Right hindlimb (tissue), 1 donor: Measurements from ENCODE around the gene P4HA3.
"Not testable (repeated sequence)": the region's sequence is repeated elsewhere in the genome, so short reads cannot be mapped to it uniquely, and the experiment has no call there.

ENCODE experiments used
- DNase-seq: peaks from one replicate; pipeline ENCODE4 v3.0.0-alpha.2; 2018

P4HA3 gene

DNA sequence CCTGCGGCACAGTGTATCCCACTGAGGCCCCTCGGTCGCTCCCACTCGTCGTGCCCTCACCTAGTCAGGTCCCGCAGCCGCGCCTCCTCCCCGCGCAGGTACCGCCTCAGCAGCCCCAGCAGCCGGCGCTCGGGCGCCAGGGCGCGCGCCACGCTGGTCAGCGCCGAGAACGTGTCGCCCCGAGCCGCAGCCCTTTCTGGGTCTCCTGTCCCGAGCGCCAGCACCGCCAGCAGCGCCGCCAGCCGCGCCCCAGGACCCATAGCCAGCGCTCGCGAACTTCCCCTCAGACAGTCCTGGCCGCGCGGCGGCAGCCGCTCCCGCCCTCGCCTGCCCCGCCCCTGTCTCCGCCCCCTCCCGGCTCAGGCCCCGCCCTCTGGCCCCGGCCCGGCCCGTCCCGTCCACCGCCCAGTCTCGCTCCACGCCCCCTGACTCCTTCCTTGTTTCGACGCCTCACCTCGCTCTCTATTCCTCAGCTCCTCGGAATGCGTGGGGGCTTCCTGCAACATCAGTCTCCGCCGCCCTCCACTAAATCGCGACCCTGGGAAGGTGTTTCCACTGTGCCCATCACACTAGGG lies at the start of gene P4HA3:
Gene P4HA3 (minus strand): TSS at position 289 of the 575 bp plus-strand sequence. CDS start 29 bp downstream, at position 260.
- peak; percentile 82 for DNase-seq

DNA sequence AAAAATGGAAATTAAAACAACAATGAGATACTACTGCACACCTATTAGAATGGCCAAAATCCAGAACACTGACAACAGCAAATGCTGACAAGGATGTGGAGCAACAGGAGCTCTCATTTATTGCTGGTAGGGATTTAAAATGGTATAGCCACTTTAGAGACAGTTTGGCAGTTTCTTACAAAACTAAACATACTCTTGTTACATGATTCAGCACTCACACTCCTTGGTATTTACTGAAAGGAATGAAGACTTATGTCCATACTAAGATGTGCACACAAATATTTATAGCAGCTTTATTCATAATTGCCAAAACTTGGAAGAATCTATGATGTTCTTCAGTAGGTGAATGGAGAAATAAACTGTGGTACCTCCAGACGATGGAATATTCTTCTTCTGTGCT lies 46.0 kb upstream of the P4HA3 start:
- no peak for DNase-seq

DNA sequence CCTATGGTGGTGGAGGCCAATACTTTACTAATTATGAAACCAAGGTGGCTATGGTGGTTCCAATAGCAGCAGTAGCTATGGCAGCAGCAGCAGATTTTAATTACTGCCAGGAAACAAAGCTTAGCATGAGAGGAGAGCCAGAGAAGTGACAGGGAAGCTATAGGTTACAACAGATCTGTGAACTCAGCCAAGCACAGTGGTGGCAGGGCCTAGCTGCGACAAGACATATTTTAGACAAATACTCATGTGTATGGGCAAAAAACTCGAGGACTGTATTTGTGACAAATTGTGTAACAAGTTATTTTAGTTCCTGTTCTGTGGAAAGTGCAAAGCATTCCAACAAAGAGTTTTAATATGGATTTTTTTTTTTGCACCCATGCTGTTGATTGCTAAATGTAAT lies 44.2 kb upstream of the P4HA3 start:
- no peak for DNase-seq

DNA sequence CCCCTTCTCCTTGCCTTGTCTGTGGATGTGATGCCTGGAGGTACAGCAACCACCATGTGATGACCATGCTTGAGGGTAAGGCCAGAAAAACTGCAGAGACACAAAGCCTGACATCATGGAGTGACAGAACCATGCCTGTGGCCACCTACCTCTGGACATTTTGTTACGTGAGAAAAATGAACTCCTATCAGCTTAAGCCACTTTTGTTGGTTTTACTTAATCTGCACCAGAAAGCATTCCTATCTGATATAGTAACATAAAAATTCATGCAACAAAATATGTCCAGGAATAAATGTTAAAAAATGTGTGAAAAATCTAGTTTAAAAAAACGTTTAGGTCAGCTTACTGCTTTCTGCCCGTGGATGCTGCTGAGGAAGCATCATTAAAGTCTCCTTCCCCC lies 42.6 kb upstream of the P4HA3 start:
- DNase-seq, result no peak

DNA sequence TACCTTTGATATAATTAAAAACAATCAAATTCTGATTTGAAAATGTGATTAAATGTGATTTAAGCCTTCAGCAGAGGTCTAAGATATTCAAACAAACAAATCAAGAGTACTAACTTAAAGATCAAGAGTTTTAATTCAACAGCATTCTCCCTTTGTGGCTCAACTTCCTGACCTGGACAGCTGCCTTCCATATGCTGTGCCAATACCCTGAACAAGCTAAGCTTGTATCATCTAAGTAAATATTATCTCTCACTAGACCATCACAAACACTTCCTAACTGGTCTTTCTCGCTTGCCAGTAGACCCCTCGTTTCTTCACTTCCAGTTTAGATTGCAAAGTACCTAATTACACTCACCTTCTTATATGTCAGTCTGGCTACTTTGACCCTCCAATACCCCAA lies 35.9 kb upstream of the P4HA3 start:
- DNase-seq, result no peak

DNA sequence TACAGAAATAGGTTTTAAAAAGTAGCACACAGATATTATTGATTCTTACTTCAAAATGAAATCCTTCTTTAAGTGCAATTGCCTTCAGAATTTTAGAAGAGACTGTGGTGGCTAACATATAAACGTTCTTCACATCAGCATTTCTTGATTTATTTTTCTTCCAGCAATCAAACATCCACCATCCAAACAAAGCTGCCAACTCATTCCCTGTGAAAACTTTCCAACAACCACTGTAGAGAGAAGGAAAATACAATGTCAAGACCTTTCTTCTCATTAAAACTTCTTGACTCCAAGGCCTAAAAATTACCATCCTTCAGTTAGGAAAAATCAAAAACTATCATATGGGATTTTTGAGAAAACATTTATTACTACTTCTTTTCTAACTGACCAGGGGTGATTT lies 34.0 kb upstream of the P4HA3 start:
- DNase-seq, result no peak

DNA sequence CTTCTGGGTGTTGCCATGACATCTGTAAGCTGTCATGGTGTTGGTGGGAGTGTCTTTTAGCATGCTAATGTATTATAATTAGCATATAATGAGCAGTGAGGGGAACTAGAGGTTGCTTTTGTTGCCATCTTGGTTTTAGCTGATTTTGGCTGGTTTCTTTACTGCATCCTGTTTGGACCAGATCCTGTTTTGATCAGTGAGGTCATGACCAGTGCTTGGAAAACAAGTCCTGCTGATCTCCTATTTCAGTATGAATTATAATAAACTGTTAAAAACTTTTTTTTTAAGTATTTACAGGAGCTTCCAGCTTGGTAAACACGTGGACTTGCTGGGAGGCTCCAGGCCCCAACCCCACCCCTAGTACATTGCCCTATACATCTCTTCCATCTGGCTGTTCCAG lies 30.5 kb upstream of the P4HA3 start:
- DNase-seq, result no peak

DNA sequence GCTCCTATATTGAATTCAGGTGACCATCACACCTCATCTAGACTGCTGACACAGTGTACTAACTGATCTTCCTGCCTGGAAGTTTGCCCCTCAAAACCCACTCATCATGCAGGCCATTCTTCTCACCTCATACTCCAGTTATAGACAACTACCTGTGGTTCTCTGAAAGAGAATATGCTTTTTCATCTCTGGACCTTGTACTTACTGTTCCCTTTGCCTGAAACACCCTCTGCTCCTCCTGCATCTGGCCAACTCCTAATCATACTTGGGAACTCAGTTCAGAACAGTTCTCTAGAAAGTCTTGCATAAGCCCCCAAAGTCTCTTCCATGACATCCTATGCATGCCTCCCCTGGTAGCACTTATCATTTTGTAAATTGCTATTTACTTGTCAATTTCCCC lies 28.2 kb upstream of the P4HA3 start:
- DNase-seq, result no peak

DNA sequence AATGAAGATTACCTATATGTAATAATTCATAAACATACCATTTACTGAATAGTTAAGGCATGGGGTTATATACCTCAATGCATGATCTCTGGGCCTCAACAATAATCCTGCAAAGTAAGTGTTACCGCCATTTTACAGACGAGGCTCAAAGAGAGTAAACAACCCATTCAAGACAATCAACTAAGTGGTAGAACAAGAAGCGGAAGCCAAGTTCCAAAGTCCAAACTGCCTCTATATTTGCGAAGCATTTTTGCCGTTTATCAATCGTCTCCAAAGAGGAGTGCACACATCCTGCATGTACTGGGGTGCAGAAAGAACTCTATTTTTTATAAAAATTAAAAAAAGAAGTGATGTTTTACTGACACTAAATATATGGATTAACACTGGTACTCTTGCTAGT lies 27.5 kb upstream of the P4HA3 start:
- no peak for DNase-seq

DNA sequence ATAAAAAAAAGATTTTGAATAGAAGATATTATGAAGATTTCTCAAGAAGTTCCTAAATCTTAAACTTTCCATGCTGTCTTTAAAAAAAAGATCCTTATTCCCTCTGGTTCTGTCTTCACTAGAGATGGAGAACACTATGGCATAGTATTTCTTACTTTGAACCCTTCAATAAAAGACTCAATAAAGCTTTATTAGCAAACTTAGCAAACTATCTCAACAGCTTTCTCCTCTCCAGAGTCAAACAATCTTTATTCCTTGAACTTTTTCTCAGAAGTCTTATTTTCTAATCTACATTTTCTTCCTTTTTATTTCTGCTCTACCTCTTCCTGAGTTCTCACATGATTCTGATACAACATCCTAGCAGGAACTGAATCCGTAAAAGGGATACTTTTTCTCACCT lies 21.8 kb upstream of the P4HA3 start:
- no peak for DNase-seq

DNA sequence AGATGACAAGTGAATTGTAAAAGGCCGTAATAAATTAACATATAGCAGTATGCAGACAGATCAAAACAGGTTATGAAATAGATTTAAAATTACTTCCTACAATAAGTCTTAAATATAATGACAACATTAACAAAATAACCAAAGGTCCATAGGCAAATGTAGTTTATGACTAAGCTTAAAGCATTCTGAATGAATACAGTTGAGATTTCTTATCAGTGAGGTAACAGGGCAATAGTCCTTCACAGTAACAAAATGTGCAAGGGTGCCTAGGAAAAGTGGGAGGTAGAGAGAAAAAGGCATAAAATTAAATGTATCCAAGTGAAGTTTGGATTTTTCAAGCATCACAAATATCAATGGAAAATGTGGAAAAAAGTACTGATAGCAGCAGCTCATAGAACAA lies 20.9 kb upstream of the P4HA3 start:
- no peak for DNase-seq

DNA sequence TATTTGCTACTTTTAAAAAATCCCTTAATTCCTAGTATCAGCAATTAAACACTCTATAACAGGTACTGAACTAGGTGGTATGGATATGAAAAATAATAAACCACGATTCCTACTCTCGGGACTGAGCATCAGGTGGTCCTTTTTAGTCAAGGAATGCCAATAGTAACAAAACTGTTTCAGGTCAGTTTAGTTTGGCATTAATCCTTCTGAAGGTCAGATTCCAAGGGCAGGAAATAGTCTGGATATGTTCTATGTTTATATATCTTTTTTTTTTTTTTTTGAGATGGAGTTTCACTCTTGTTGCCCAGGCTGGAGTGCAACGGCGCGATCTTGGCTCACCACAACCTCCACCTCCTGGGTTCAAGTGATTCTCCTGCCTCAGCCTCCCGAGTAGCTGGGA lies 19.6 kb upstream of the P4HA3 start:
- DNase-seq, result not testable (repeated sequence)

DNA sequence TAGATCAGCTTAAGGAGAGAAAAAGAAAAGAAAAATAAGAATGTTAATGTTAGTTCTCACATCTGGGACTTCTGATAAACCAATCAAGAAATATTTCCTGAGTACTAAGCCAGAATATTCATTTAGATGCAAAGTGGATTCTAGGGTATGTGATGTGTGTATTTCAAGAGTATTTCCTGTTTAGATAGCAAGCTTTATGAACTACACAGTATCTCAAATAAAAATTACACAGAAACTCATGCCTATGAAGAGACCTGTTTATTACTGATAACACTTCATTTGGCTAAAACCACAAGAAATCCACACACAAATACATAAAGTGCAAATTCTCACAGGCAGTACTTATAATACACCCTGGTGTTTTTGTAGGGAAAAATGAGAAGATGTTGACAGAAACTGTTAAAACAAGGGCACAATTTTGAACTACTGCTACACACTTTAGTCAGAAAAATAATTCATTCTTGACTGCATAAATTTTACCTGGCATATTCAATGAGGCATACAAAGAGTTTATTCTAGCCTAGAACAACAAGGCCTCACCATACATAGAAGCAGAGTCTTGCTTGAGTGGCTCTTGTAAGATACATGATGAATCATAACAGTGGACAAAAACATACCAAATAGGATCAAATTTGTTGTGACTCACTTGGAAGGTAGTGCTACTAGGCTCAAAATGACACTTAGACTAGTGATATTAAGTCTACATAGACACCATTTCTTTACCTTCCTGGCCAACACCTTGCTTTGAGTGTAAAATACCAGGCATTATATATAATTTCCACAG lies 18.8 kb upstream of the P4HA3 start:
- no peak for DNase-seq

DNA sequence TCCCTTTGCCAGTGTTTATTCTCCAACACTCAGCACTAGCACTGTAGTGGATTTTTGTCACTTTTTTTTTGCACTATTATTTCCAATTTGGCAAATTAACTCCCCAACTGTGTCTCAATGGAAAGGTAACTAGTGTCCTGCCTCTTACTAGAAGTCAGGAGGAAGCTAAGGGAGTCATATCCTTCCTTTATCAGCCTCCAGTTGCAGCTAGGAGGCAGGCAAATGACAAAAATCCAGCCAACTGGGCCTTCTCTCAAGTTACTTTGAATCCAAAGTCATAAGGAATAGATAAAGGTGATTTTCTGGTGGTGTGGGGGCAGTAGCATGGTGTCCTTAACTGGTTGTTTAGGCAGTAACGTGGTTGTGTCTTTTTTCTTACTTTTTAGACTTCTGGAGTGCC lies 15.6 kb upstream of the P4HA3 start:
- no peak for DNase-seq

DNA sequence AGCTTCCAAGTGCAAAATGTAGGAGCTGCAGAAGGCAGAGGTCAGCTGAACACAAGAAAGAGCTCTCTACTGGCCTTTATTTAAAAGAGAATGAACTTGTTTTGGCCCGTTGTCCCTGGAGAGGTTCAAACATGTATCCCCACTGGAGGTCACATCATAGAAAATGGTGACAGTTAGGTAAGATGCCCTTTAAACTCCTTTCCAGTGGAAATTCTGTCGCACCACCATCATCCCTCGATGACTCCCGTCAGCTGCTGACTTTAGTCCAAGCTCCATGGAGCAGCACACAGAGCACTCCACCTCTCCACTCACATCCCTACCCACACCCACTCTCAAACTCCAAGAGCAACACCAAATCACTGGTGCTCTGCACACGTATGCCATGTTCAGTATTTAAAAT lies 15.2 kb upstream of the P4HA3 start:
- no peak for DNase-seq

DNA sequence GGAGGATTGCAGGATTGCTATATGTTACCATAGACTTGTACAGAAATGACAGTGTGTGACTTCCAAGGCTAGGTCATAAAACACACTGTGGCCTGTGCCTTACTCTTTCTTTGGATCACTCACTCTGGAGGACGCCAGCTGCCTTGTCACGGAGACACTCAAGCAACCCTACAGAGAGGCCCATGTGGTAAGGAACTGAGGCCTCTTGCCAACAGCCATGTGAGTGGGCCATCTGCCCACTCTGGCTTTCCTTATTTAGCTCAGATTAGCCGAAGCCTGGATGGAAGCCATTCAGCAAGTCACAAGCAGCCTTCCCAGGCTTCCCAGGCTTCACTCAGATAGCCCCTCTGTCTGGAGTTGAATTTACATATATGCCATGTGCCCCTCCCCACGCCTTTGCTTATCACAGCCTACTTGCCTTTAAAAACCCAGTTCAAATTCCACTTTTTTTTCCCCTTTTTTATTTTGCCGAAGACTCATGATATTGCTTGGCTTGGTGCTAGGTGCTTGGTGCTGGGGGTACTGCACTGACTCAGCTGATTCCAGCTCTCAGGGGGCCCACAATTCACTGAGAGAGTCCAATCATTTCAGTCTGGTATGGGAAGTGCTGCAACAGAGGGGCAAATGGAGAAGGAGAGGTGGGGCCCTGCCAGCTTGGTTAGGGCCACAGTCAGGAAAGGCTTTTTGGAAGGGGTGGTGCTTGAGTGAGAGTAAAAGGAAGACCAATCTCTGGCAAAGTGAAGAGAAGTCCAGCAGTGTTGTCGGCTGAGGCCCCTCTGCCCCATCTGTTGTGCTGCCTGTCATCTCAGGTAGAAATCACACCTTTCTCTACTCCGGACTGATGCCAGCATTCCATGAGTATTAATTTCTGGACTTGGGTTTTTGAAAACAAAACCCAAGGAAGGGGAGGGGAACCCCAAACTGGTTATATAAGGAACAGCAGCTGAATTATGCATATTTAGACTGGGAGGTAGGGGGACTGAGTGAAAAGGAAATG lies 14.5 kb upstream of the P4HA3 start:
- DNase-seq, result peak; percentile 86

DNA sequence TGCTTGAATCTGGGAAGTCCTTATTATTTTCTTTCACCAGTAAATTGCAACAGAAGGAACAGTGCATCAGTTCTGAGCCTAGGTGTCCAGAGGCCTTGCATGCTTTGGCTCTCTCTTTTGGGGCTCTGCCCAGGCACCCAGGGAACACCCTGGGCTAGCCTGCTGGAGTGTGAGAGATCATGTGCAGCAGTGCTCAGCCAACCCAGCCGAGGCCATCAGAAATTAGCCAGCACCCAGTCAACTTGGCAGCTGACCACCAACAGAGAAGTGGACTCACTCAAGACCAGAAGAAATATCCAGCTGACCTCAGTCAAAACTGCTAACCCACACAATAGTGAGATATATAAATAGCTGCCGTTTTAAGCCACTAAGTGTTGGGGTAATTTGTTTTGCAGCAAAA lies 11.2 kb upstream of the P4HA3 start:
- DNase-seq, result no peak

DNA sequence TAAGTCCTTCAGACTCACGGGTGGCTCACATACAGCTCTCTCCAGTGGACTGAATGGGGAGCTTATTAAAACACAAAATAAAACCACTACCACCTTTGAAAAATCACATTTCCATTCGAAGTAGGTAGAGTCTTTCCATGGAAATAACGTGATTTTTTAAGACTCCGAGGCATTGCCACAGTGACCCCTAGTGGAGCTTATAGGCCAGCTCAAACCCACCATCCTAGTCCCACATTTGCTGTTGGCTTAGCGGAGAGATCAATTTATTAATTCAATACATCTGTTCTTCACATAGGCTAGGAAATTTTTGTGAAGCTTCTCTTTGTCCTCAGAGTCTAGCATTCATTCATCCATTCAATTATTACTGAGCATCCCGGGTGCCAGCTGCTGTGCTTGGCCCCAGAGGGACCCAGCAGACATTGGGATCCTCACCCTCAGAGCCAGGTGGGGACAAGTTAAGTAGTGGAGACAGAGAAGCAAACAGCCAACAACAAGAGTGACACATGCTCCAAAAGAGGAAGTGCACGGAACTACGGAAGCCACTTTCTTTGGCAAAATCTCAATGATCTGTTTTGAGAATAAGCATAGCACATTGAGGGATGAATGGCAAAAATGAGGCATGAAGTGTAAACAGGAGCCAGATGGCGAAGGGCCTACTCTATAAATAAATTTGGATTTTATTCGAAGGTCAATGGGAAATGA lies 10.2 kb upstream of the P4HA3 start:
- DNase-seq, result no peak

DNA sequence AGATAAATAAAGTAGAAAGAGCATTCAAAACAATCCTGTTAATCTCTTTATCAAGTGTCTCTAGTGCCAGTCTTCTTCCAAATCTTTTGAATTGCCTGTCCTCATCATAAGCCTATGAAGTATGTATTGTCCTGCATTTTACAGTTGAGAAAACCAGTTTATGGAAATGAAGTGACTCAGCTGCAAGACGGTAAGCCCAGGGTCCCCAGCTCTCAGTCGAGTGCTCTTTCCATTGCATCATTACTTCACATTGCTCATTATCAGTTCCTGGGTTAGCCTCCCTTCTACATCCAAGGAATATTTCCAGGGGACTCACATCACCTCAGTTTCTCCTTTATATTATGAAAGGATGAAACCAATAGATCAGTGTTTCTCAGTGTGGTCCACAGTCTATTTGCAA lies 9.1 kb upstream of the P4HA3 start:
- DNase-seq, result no peak

DNA sequence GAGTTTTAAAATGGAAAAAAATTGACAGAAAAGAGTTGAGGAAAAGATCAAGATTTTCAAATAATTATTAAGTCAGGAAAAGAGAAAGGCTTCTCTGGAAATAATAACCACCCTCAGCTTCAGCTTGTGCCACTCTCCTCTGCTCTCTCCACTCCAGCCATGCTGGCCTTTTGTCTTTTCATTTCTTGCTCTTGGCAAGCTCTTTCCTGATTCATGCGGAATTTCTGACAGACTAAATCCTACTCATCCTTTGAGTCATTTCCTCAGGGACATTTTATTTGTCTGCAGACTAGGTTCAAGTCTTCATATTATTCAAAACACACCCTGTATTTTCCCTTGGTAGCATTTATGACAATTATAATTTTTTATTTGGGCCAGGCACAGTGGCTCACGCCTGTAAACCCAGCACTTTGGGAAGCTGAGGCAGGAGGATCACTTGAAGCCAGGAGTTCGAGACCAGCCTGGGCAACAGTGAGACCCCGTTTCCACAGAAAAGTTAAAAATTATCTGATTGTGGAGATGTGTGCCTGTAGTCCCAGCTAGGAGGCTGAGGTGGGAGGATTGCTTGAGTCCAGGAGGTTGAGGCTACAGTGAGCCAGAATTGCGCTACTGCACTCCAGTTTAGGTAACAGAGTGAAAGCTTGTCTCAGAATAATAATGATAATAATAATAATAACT lies 7.8 kb upstream of the P4HA3 start:
- DNase-seq, result no peak

DNA sequence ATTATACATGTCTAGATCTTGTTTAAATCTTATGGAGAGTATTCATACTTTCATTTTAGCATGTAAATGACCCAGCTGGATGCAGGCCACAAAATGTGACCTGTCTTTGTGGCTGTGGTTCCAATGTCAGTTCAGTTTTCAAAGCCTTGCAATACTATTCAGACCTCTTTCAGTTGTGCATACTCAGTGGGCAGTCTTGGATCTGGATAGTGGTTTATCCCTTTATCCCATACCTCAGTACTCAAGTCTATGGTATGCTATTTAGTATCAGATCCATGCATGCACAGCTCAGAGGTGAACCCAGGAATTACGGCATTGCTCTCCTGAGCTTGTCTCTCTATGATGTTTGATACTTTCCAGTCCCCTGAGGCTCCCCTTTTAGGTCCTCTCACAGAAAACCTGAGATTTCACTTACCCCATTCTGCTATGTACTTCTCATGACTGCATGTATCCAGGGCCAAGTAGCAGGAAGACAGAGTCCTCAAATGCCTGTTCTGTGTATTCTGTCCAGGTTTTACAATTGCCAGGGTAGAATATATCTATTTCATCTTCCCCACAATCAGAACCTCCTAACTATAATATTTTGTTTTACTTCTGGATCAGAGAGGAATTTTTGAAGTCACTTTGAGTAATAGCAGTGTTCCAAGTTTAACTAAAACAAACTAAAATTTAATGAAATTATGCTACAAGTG lies 6.9 kb upstream of the P4HA3 start:
- DNase-seq, result no peak
